NAMALWA (cell line): ENCODE data around the gene SUPT3H.

Experiments
- DNase-seq: peaks from one replicate; pipeline ENCODE4 v3.0.0-alpha.2; 2015; ENCODE audit warnings: low spot score

The SUPT3H gene

DNA sequence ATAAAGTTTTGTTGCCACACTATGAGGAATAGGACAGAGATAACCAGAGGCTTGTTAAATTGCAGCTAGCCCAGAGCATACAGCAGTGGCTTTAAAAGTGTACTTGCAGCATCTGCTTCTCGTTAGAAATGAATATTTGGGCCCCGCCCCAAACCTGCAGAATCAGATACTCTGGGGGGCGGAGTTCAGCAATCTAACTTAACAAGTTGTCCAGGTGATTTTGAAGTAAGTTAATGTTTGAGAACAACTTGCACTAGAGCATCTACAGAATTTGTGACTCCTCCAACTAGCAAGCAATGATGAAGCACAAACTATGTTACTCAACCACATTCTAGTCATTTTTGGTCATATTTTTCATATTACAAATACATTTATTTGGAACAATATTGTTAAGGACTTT lies 10.6 kb upstream of the SUPT3H start:
- DNase-seq: no peak

GRCh38 chr6:45387236-45387635 lies 9.5 kb upstream of the SUPT3H start:
- DNase-seq: no peak

DNA sequence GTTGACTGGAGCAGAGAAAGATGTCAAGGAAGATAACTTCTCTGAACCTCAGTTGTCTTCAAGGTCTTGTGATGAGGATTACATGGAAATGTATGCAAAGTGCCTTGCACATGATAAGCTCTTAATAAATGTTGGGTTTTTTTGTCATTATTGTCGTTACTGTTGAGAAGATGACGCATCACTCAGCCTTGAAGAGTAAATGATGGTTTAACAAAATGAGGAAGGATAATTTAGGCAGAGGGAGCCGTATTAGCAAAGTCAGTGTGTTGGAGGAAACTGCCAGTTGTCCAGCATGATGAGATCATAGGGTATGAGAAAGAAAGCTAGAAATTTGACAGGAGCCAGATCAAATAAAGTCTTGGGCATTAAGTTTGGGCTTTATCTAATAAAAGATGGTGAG lies 8.8 kb upstream of the SUPT3H start:
- DNase-seq: no peak

GRCh38 chr6:45382391-45382790 lies 4.7 kb upstream of the SUPT3H start:
- no peak for DNase-seq

DNA sequence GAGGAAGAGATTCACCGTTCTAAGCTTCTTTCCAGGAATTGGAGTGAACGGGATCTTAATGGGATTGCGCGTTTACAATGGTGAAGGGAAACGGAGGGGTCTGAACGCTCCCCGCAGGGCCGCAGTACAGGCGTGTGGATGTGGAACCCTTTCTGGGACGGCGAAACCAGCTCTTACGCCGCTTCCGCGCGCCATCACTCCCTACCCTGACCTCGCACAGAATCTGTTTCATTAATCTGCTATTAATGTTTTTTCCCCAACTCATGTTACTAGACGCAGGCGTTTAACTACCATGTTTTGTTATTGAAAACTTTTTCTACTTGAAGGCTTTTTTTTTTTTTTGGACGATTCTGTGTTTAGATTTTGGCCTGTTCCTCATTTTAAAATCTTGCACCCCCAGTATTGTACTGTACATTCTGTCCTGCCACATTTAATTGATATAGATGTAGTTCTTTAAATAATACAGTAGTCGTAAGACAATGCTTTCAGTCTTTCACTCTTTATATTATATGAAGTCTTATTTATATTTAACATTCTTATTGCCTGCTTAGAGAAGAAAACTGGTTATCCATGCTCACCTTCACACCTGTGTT lies 696 bp upstream of the SUPT3H start:
- no peak for DNase-seq

- DNase-seq: no peak
Observed at GRCh38 chr6:45377043-45377553, 636 bp downstream of the SUPT3H start.

GRCh38 chr6:45376310-45377042 lies 1.3 kb downstream of the SUPT3H start:
- DNase-seq: no peak

- DNase-seq: no peak
Observed at GRCh38 chr6:45375449-45375848, 2.3 kb downstream of the SUPT3H start.

- no peak for DNase-seq
Observed at GRCh38 chr6:45371924-45372573, 5.7 kb downstream of the SUPT3H start.

DNA sequence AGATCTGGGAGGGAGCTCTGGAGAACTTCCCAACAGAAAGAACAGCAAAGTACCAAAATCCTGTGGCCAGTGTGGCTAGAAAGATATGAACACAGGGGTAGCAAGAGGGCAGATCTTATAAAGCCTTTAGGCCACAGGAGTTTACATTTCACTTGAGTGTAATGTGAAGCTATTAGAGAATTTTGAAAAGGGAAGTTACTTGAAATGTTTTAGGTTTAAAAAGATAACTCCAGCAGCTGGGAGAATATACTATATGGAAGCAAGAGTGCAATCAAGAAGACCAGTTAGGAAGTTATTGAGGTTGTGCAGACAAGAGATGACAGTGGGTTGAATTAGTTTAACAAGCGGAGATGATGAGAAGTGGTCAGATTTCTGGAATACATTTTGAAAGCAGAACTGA lies 7.9 kb downstream of the SUPT3H start:
- no peak for DNase-seq

DNA sequence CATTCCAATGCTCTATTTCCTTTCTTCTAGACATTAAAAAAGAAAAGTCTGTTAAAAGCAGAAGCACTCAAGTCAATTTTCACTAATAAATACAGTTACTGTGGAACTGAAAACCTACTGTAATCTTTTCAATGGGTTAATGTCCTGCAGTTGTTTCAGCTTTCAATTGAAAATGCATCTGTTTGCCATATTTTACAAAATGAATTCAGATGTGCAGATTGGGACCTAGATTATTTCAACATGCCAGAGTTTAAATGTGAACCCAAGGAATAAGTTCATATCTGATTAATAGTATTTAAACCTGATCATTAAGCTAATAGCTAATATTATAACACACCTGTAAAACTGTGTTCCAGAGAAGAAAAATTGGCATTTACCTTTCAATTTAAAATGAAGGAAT lies 9.7 kb downstream of the SUPT3H start:
- DNase-seq: no peak

GRCh38 chr6:45366534-45366933 lies 11.2 kb downstream of the SUPT3H start:
- DNase-seq: no peak

DNA sequence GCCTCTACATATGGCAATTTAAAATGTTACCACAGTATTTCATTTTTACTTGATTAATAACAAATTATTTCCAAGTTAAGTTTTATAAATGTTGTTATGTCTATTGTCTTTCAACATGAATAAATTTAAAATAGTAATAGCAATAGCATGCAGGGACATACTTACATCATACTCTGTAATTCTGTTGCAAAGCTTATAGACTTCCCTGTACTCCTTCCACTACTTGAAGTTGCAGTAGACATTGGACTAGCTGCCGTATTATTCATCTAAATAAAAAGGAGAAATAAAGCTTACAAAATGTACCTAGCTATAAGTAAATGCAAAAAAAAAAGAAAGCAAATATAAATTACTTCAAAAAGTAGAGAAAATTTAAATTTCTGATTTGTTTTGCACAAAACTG lies 12.7 kb downstream of the SUPT3H start:
- DNase-seq: no peak

GRCh38 chr6:45364466-45364865 lies 13.3 kb downstream of the SUPT3H start:
- DNase-seq: no peak

DNA sequence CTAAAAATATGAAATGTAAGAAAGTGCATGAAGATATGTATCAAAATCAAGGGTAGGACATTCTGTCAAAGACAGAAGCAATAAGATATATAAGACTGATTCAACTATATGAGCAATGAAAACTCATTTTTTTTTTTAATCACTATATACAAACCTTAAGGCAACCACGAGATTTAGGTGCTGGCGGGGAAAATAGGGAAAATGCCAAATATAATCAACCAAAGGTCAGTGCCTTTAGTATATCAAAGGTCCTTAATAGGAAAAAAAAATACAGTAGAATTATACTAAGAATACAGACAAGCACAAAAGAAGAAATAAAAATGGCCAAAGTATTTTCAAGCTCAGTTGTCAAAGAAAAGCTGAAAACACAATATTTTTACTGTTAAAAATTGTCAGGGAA lies 24.1 kb downstream of the SUPT3H start:
- DNase-seq: no peak

- DNase-seq: no peak
Observed at GRCh38 chr6:45351667-45352066, 26.1 kb downstream of the SUPT3H start.

DNA sequence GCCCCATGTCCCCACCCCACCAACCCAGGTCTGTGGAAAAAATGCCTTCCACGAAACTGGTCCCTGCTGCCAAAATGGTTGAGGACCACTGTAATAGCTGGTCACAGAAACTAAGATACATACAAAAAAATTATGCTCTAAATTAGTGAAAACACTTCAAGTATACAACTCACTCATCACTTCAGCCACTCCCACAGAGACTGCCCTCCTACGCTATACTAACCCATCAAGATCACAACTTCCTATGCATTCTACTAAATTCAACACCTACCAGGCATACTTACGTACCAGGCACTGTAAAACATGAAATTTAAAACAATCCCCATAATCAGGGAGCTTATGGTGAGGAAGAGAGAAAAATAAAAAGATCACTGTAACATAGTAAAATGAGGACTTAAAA lies 26.7 kb downstream of the SUPT3H start:
- DNase-seq: no peak

DNA sequence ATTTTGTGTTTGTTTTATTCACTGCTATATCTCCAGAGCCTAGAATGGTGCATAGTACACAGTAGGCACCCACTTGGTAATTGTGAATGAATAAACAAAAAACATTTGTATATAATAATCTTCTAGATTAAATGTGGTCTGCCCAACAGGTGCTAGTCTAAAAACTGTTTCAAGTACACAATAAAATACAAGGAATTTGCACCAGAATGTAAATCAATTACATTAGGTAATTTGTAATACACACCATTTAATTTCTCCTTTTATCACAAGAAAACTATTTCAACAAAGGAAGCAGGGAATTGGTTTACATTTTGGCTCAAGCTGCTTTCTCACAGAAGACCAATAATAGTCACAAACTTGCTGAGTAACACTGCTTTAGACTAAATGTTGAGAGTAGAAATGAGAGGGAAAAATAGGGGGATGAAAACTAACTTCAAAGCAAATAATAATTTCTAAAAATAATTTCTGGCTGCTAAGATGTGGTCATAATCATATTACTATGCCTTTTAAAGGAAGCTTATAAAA lies 27.5 kb downstream of the SUPT3H start:
- DNase-seq: no peak

DNA sequence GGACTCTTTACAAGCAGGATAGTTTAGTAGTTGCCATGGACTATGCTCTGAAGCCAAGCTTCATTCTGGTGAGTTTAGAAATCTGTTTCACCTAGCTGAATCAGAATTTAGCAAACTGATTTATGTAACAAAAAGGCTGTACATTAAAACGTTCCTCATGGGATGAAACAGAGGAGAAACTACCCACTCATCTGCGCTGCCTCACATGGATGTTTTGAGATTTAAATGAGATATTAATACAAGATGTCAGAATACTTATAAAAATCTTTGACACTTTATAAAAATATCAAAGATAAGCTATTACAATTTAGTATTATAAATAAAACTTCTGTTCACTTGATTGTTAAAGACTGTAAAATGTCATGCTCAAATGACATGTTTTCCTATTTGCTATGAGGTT lies 32.8 kb downstream of the SUPT3H start:
- DNase-seq: no peak

DNA sequence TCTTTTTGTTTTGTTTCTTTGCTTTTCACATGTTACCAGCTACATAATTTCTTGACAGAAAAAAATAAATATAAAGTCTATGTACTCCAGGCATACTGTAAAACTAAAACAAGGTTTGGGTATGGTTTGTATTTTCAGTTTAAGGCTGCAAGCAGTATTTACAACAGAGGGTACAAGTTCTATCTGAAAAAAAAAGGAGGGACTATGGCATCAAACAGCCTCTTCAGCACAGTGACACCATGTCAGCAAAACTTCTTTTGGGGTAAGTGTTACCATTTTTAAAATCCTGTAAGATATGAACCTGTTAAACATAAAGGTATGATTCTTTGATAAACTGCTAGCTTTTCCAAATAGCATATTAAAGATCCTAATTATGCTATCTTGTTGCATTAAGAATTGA lies 49.2 kb downstream of the SUPT3H start:
- DNase-seq: no peak

DNA sequence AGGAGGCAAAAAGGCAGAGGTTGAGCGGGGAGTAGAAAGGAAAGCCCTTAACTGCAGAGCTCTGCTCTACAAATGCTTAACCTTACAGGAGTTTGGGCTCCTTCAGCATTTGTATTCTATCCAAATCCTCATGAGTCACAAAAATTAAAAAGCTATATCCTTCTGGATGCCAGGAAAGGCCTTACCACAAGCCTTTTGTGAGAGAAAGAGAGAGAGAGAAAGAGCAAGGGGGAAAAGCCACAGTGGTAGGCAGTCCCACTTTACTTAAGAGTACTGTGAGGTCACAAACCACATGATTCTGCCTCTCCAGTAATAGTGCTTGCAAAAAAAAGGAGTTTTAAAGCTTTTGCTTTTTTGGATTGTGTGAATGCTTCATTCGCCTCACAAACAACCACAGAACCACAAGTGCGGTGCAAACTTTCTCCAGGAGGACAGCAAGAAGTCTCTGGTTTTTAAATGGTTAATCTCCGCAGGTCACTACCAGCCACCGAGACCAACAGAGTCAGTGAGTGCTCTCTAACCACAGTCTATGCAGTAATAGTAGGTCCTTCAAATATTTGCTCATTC lies 49.7 kb downstream of the SUPT3H start, which contains the start of gene RUNX2:
RUNX2 (plus strand) TSS at position 375 of the 567 bp plus-strand sequence. CDS start 397 bp downstream, outside the sequence.
- no peak for DNase-seq

GRCh38 chr6:45326698-45327417 lies 50.9 kb downstream of the SUPT3H start:
- DNase-seq: no peak
